OCI-LY3 (cell line): ENCODE results near the gene ADAMTS14.

Experiments used
- H2AFZ ChIP-seq: fragments of 200-600, 300-600 bp; shearing (Covaris generic); 2 replicates; pipeline ENCODE4 v1.6.0; 2014; ENCODE audit warnings: antibody characterized with exemption, low read depth, low read length
- H3K27ac ChIP-seq: fragments of 200-600, 300-600 bp; sonication (generic); 2 replicates; pipeline ENCODE4 v1.5.1; 2014; ENCODE audit warnings: mild to moderate bottlenecking, low read length, moderate library complexity, mixed read lengths
- H3K27me3 ChIP-seq: fragments of 200-600, 300-600 bp; sonication (generic); 2 replicates; pipeline ENCODE4 v1.6.1; 2014; ENCODE audit warnings: low read depth, low read length, mixed read lengths
- H3K36me3 ChIP-seq: fragments of 200-600, 300-600 bp; sonication (generic); replicated peaks from 2 replicates; pipeline ENCODE3; 2014; ENCODE audit warnings: low read depth, low read length, mixed read lengths
- H3K4me1 ChIP-seq: fragments of 300-600, 200-600 bp; sonication (generic); 2 replicates; pipeline ENCODE4 v1.6.1; 2014; ENCODE audit warnings: low read length, mixed read lengths
- H3K4me2 ChIP-seq: fragments of 200-600, 300-600 bp; sonication (generic); 2 replicates; pipeline ENCODE4 v1.6.1; 2014; ENCODE audit warnings: low read length, mixed read lengths
- H3K4me3 ChIP-seq: fragments of 300-600, 200-600 bp; sonication (generic); 2 replicates; pipeline ENCODE4 v1.5.1; 2014; ENCODE audit warnings: antibody characterized with exemption, mild to moderate bottlenecking, low read length, moderate library complexity
- H3K79me2 ChIP-seq: fragments of 300-600, 200-600 bp; shearing (Covaris generic); 2 replicates; pipeline ENCODE4 v1.6.1; 2014; ENCODE audit warnings: mild to moderate bottlenecking, low read length, mixed read lengths
- H3K9ac ChIP-seq: fragments of 300-600, 200-600 bp; shearing (Covaris generic); 2 replicates; pipeline ENCODE4 v1.6.0; 2014; ENCODE audit warnings: mild to moderate bottlenecking, low read length, moderate library complexity
- H3K9me3 ChIP-seq: fragments of 200-600, 300-600 bp; shearing (Covaris generic); 2 replicates; pipeline ENCODE4 v1.6.1; 2014; ENCODE audit warnings: low read length, mixed read lengths; ENCODE audit not compliant: insufficient read depth
- H4K20me1 ChIP-seq: fragments of 200-600, 300-600 bp; sonication (generic); 2 replicates; pipeline ENCODE4 v1.6.1; 2016; ENCODE audit warnings: low read length, mixed read lengths; ENCODE audit not compliant: insufficient read depth
- EZH2phosphoT487 ChIP-seq: fragments of 200-600 bp; shearing (Covaris generic); IDR thresholded peaks from 2 replicates; pipeline ENCODE4 v1.6.1; 2018; ENCODE audit warnings: antibody characterized with exemption, mixed run types, low read depth
- TF ChIP-seq, protein P1 (sequence below): fragments of 200-600, 300-600 bp; sonication (generic); IDR thresholded peaks from 2 replicates; pipeline ENCODE4 v1.5.1; 2014; ENCODE audit warnings: antibody characterized with exemption, low read length, low read depth

The ADAMTS14 gene

GRCh38 chr10:70722820-70723424 is 50.6 kb downstream of the ADAMTS14 start:
- no peak overlapping the region for H3K9ac ChIP-seq
- no peak overlapping the region for H3K4me2 ChIP-seq
- no peak overlapping the region for H3K4me3 ChIP-seq
- H3K36me3 ChIP-seq = no peaks in the 10 kb centered on the region
- TF ChIP-seq, protein P1, sequence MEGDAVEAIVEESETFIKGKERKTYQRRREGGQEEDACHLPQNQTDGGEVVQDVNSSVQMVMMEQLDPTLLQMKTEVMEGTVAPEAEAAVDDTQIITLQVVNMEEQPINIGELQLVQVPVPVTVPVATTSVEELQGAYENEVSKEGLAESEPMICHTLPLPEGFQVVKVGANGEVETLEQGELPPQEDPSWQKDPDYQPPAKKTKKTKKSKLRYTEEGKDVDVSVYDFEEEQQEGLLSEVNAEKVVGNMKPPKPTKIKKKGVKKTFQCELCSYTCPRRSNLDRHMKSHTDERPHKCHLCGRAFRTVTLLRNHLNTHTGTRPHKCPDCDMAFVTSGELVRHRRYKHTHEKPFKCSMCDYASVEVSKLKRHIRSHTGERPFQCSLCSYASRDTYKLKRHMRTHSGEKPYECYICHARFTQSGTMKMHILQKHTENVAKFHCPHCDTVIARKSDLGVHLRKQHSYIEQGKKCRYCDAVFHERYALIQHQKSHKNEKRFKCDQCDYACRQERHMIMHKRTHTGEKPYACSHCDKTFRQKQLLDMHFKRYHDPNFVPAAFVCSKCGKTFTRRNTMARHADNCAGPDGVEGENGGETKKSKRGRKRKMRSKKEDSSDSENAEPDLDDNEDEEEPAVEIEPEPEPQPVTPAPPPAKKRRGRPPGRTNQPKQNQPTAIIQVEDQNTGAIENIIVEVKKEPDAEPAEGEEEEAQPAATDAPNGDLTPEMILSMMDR = no peak
- no peak for TF ChIP-seq EZH2phosphoT487
- H3K27me3 ChIP-seq = no peaks in the 10 kb centered on the region
- H3K4me1 ChIP-seq = no peaks in the 10 kb centered on the region
- no peaks in the 10 kb centered on the region for H4K20me1 ChIP-seq
- H3K27ac ChIP-seq = no peak overlapping the region
- no peak overlapping the region for H2AFZ ChIP-seq
- no peaks in the 10 kb centered on the region for H3K79me2 ChIP-seq
- H3K9me3 ChIP-seq = no peaks in the 10 kb centered on the region

DNA sequence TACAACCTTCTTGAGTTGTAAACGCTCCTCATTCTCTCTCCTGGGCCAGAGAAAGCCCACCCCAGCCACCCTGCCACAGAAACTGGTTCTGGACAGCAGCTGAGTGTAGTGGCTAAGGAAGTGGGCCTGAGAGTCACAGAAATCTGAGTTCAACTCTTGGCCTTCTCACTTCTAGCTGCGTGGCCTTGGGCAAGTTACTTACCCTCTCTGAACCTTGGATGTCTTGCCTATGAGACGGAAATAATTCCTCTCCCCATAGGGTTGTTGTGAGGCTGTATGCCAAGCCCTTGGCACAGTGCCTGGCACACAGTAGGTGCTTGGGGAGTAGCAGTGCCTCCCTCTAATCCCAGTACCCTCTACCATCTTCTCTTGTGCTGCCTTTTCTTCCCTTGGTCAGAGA is 51.5 kb downstream of the ADAMTS14 start:
- H3K4me2 ChIP-seq = no peak overlapping the region
- no peak overlapping the region for H3K27ac ChIP-seq
- TF ChIP-seq EZH2phosphoT487 = no peak
- TF ChIP-seq, protein P1 = no peak

DNA sequence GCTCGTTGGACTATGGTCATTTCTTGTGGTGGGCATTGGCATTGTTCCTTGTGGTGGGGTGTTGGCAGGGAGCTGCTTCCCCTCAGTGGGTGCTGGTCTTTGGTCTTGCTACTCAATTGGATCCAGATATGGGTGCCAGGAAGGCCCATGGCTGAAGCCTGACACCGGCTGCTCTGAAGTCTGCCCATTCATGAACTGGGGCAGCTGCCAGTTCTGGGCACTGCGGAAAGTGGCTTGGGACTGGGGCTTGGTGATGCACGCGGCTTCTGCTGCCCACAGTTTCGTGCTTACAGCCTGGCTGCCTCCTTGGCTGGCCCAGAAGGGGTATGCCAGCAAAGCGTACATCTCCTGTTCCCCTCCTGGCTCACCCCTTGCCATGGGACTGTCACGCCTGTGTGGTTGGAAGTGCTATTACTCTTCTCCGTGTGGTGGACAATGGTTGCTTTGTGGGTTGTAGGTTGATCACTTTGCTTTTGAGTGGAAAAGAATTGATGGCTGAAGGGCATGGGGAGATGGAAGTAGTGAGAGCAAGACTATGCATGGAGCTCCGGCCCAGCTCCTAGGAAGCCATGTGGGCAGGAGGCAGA is 54.7 kb downstream of the ADAMTS14 start:
- Histone ChIP-seq H3K4me2 (no peak overlapping the region), H3K9ac (no peak overlapping the region), H3K27me3 (no peaks in the 10 kb centered on the region), H3K9me3 (no peaks in the 10 kb centered on the region), H4K20me1 (no peaks in the 10 kb centered on the region), H3K79me2 (no peaks in the 10 kb centered on the region), H2AFZ (no peak overlapping the region), H3K36me3 (no peaks in the 10 kb centered on the region), H3K4me1 (no peaks in the 10 kb centered on the region), H3K4me3 (no peak overlapping the region), H3K27ac (no peak overlapping the region)
- TF ChIP-seq, protein P1 = no peak
- TF ChIP-seq EZH2phosphoT487 = no peak

More for the DNA sequence above, 51.5 kb downstream of the ADAMTS14 start:
- Histone ChIP-seq H3K9ac (no peak overlapping the region), H3K4me1 (no peaks in the 10 kb centered on the region), H3K27me3 (no peaks in the 10 kb centered on the region), H2AFZ (no peak overlapping the region), H3K4me3 (no peak overlapping the region), H4K20me1 (no peaks in the 10 kb centered on the region), H3K36me3 (no peaks in the 10 kb centered on the region), H3K9me3 (no peaks in the 10 kb centered on the region), H3K79me2 (no peaks in the 10 kb centered on the region)

DNA sequence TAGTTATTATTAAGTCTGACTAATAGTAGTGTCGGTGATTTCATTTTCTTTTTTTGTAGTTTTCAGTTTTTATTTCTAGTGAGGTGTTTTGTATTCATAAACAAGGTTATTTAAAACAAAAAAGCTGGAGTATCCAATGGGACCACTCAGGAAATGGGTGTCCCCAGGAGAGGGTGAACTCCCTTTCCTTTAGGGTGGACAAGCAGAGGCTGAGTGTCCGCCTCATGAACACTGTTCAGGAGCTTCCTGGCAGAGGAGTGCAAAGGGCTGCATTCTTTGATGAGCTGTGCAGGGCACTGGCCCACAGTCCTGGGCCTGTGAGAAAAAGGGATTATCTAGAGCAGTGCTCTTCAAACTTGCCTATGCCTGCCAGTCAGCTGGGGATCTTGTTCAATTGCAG is 56.0 kb downstream of the ADAMTS14 start:
- no peak overlapping the region for H3K9ac ChIP-seq
- no peaks in the 10 kb centered on the region for H3K4me1 ChIP-seq
- H3K27me3 ChIP-seq = no peaks in the 10 kb centered on the region
- H3K4me3 ChIP-seq = no peak overlapping the region
- no peaks in the 10 kb centered on the region for H4K20me1 ChIP-seq
- no peaks in the 10 kb centered on the region for H3K79me2 ChIP-seq
- TF ChIP-seq, protein P1 = no peak
- H2AFZ ChIP-seq = no peak overlapping the region
- no peak overlapping the region for H3K4me2 ChIP-seq
- H3K36me3 ChIP-seq = no peaks in the 10 kb centered on the region
- no peak overlapping the region for H3K27ac ChIP-seq
- H3K9me3 ChIP-seq = no peaks in the 10 kb centered on the region
